GM18909 (cell line): ENCODE measurements around the gene GNPTG.
A peak's percentile ranks its signal among the peaks of the same experiment; 100 is the strongest.

ENCODE experiments used
- ATAC-seq: cut with Tn5 transposase; IDR thresholded peaks from one replicate; pipeline ENCODE4 v1.9.1; 2021; ENCODE audit warnings: mild to moderate bottlenecking; ENCODE audit not compliant: unreplicated experiment, poor library complexity

Gene GNPTG

DNA sequence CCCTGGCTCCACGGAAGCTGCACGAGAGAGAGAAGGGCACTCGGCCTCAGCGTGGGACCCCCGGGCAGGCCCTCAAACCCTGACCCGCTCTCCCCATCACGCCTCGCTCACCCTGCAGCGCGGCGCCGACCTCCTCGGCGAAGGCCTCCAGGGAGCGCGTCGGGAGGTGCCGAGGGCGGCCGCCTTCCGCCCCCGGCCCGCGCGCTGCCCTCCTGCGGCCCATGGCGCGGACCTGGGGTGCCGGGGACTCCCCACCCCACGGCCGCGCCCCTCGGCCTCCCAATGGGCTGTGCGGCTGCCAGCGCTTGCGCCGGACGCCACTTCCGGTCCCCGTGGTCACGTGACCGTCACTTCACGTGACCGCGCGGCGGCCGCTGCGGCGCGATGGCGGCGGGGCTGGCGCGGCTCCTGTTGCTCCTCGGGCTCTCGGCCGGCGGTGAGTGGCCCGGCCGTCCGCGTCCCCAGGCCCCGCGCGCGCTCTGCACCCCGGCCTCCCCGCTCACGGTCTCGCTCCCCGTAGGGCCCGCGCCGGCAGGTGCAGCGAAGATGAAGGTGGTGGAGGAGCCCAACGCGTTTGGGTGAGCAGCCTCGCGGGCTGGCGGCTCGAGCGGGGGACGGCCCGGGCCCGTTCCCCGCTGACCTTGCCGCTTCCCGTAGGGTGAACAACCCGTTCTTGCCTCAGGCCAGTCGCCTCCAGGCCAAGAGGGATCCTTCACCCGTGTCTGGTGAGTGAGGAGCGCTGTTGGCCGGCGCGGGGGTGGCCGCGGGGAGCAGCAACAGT lies at the start of gene GNPTG, which contains the start of gene TSR3:
GNPTG (plus strand) TSS at position 350 of the 781 bp plus-strand sequence; CDS start at position 385, 35 bp downstream.
TSR3 (minus strand) TSS at position 297 of the 781 bp plus-strand sequence; CDS start at position 223, 74 bp downstream.
- peak; percentile 77 for ATAC-seq

DNA sequence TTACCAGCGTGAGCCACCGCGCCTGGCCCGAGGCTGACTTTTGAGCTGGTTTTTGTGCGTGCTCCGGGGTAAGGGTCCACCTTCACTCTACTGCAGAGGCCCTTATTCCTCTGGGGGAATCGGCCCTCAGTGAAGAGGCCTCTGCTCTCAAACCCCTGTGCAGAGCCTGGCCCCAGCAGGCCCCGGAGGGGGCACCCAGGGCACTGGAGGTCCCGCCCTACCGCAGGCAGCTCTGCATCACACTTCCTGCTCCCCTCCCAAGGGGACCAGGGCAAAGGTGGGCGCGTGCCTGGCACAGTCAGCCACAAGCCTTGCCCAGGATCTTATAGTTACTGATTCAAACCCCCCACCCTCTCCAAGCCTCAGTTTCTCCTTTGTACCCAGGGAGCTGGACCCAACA lies 45.9 kb upstream of the GNPTG start:
- ATAC-seq, result no peak

DNA sequence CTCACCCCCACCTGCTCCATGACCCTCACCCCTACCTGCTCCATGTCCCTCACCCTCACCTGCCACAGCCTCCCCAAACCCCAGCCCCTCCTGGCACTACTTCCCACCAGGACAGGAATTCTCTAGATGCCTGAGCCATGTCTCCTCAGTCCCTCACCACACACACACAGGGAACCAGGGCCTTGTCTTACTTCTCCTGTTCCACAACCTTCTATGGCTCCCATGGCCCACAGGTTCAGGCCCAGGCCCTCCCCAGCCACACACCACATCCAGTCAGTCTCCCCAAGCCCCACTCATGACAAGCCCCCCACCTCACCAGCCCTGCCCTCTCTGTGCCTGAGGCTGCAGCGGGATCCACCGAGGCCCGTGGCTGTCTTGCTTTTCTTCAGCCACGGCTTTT lies 45.4 kb upstream of the GNPTG start:
- ATAC-seq, result no peak

DNA sequence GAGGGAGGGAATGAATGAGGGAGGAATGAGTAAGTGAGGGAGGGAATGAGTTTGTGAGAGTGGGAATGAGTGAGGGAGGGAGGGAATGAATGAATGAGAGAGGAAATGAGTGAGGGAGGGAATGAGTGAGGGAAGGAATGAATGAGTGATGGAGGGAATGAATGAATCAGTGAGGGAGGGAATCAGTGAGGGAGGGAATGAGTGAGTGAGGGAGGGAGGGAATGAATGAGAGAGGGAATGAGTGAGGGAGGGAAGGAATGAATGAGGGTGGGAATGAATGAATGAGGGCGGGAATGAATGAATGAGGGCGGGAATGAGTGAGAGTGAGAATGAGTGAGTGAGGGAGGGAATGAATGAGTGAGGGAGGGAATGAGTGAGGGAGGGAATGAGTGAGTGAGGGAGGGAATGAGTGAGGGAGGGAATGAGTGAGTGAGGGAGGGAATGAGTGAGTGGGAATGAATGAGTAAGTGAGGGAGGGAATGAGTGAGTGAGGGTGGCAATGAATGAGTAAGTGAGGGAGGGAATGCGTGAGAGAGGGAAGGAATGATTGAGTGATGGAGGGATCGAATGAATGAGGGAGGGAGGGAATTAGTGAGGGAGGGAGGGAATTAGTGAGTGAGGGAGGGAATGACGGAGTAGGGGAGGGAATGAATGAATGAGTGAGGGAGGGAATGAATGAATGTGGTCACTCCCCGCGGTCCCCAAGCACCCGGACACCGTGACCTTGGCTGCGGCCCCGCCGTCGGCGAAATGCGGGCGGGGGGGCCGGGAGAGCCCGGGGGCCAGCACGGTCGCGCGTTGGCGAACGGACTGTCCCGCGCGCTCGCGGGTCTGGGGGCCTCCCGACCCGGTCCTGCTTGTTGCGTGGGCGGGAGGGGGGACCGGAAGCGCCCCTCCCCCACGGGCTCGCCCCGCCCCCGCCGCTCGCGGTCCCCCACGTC lies 43.4 kb upstream of the GNPTG start:
- peak; percentile 20 for ATAC-seq

DNA sequence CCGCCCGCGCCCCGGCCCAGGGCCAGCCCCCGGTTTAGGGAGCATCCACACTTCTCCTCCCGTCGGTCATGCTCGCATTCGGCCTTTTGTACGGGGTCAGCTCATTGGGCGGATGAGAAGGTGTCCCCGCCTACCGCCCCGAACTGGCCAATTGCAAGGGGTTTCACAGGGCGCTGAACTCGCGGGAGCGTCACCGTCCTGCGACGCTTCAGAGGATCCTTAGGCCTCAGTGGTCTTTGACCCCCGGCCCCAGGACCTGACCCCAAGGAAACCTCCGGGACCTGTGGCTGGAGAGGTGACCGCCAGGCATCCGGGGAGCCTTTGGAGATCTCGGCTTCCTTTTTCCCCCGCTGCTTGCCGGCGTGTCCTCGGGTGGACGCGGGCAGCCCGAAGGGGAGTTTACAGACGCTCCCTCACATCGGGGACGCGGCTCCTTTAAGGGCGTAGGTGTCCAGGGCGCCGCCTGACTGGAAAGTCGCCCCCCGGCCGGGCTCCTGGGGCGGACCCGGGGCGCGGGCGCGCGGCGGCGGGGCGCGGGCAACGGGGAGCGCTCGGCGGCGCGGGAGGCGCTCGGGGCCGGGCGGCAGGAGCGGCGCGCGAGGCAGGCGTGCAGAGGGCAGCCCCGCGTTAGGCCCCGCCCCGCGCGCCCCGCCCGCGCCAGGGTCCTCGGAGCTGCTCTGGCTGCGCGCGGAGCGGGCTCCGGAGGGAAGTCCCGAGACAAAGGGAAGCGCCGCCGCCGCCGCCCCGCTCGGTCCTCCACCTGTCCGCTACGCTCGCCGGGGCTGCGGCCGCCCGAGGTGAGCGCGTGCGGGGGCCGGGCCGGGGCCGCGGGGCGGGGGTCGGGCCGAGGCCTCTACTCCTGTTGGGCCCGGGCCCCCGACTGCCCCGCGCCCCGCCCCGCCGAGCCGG lies 42.5 kb upstream of the GNPTG start, which contains the start of gene UBE2I:
UBE2I (plus strand) TSS at position 660 of the 909 bp plus-strand sequence. CDS start 4,395 bp downstream, outside the sequence.
- ATAC-seq, result peak; percentile 71

DNA sequence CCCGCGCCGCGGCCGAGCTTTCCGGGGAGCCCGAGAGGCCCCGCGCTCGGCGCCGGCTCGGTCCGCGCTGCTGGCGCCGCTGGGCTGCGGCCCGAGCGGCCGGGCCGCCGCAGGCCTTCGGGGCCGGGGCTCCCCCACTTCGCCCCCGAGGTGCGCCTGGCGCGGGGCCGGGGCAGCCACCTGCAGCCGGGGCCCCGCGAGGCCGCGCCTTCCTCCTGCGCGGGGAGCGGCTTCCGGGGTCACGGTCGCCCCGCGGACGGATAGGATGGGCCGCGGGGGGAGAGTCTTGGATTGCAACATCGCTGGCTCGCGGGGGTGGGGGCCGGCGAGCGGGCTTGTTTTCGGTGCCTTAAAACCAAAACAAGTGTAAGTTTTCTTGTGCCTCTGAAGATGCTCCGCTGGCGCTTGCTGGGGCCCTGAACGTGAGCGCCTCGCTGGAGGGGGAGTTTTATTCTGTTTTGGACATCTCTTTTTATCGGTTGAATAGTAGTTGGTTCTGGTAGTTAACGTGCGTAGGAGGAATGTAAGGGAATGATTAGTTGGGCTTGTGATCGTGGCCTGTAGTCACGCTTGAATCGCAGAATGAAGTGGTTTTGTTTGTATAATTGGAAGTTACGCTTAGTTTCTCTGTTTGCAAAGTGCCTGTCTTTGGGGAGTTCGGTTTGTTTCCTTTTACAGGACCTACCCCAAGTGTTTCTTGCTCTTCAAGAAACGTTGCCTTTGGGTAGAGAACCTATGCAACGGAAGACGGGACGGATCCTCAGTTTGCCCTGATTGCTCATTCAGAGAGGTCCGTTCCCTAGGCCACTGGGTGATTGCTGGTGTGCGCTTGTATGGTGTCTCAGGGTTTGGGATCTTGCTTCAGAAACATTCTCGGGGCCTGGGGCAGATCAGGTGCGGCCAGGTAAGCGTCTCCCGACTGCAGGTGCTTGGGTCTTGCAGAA lies 41.6 kb upstream of the GNPTG start:
- no peak for ATAC-seq

DNA sequence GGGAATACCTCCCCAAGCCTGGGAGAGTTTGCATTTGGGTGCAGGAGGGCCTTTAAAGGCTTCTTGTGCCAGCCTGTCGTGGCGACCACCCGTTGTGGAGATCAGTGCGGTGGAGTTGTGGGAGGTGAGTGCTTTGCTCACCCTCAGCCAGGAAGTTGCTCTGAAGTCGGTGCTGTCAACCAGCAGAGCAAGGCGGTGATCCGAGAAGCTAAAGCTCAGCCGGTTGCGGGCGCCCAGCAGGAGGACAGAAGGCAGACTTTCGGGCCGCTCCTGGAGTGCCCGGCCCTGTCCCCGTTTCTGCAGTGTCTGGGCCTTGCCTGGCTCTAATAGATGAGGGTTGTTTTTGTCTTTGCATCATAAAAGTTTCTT lies 40.9 kb upstream of the GNPTG start:
- no peak for ATAC-seq

DNA sequence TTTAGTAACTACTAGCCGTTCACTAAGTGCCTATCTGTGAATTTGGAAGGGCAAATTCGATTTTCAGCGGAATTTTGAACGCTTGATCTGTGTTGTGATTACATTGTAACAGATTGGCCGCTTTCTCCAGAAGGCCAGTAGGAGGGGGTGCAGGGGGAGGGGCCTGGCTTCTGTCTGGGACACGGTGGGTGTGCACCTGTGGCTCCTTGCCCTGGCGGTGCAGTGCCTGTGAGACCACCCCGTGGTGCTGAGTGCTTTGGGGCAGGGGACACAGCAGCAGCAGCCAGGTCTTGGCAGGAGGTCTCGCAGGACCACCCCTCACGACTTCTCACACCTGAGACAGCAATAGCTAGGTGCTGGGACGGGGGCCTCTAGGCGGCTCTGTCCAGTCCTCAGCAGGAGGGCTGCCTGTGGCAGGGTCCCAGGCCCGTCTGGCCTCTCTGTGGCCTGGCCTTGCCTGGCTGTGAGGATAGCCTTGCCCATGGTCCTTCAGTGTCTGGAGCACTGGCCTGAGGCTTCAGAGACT lies 40.5 kb upstream of the GNPTG start:
- no peak for ATAC-seq

DNA sequence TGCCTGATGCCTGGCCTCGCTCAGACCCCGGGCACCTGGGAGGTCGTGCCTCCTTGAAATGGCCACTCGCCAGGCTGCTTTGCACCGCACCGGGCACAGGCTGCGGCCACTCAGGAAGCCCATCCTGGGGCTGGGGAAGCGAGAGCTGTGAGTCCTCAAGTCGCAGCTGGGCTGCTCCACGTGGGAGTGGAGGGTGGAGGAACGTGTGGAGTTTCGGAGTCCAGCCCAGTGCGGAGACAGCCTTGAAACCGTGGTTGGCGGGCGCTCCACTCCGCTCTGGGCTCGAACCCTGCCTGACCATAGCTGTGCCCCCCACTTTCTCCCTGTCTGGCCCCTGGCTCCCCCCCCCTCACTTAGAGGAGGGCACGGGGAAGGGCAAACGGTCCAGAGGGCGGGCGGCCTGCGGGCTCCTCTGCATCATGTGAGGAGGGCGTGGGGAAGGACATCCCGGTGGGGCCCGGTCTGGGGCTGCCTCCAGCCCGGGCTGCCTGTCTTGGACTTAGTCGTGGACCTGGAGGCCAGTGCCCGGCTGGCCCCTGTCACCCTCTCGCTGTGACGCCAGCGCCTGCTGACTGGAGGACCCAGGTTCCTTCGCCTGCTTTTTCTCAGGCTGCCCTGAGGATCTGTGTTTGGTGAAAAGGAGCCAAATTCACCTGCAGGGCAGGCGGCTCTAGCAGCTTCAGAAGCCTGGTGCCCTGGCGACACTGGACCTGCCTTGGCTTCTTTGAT lies 39.8 kb upstream of the GNPTG start:
- ATAC-seq, result no peak

DNA sequence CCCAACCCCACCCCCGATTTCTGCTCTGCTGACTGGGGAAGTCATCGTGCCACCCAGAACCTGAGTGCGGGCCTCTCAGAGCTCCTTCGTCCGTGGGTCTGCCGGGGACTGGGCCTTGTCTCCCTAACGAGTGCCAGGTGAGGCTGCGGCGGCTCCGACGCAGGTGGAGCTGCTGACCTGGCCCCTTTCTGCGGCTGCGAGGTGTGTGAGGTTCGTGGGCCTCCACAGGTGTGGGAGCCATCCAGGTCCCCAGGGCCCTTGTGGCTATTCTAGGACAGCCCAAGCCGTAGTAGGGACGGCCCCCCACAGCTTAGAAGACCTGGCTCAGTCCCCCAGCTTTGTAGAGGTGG lies 39.3 kb upstream of the GNPTG start:
- no peak for ATAC-seq

DNA sequence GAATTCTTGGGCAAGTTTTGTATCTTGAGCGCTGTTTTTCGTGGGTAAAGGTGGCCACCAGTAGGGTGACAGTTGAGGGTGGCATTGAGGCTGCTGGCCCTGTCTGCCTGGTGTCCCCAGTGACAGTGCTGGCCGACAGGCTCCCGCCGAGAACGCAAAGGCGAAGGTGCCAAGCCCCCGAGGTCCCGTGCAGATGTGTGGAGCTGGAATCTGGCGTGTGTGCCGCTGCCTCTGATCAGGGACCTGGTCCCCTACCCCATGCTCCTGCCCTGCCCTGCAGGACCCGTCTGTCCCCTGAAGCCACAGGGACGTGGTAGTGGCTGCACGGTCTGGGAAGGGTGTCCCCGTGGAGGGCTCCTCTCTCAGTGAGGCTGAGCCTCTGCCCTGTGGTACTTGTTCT lies 38.8 kb upstream of the GNPTG start:
- ATAC-seq, result no peak

DNA sequence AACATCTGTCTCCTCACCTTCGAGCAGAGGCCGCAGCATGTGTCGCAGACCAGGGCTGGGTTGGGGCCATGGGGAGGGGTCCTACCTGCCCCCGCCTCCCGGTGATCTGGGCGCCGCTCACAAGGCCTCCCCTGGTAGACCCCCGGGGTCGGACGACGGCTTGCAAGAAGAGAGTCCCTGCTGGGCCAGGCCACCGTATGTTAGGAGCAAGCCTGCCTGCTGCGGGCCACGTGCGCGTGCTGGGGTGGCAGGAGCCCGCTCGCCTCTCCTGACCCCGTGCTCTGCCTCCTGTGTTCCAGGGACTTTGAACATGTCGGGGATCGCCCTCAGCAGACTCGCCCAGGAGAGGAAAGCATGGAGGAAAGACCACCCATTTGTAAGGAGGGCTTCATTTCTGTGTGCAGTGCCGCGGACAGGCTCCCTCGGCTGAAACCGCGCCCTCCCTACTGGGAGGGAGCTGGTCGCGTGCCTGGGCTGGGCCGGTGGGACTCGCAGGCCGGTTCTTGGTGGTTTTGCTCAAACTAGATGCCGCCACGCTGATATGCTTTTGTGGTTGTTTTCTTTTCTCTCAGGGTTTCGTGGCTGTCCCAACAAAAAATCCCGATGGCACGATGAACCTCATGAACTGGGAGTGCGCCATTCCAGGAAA lies 37.9 kb upstream of the GNPTG start:
- no peak for ATAC-seq

DNA sequence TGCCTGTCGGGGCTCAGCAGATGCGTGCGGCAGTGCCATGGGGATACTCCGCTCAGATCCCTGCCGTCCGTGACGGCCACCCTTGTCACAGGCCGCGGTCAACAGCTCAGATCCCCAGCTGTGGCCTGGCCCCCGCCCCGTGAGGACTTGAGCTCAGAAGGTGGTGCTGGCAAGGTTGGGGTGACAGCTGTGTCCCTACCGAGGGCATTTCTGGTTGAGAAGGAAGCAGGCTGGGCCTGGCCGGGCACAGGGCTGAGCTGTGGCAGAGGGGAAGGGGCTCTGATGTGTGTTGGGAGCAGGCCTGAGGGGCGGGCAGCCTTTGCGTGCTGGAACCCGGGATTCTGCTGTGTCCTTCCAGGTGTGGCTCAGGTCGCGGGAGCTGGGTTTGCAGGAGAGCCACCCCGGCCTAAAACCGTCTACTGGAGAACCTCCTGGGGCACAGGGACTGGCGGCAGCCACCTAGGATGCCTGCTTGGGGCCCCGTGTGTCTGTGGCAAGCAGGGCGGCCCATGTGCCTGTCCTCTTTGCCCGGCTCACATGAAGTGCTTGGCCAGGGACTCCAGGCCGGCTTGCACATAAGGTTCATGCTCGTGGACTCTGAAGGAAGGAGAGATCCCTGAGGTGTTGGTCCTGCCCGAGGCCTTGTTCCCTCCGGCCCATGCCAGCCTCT lies 37.2 kb upstream of the GNPTG start:
- no peak for ATAC-seq

DNA sequence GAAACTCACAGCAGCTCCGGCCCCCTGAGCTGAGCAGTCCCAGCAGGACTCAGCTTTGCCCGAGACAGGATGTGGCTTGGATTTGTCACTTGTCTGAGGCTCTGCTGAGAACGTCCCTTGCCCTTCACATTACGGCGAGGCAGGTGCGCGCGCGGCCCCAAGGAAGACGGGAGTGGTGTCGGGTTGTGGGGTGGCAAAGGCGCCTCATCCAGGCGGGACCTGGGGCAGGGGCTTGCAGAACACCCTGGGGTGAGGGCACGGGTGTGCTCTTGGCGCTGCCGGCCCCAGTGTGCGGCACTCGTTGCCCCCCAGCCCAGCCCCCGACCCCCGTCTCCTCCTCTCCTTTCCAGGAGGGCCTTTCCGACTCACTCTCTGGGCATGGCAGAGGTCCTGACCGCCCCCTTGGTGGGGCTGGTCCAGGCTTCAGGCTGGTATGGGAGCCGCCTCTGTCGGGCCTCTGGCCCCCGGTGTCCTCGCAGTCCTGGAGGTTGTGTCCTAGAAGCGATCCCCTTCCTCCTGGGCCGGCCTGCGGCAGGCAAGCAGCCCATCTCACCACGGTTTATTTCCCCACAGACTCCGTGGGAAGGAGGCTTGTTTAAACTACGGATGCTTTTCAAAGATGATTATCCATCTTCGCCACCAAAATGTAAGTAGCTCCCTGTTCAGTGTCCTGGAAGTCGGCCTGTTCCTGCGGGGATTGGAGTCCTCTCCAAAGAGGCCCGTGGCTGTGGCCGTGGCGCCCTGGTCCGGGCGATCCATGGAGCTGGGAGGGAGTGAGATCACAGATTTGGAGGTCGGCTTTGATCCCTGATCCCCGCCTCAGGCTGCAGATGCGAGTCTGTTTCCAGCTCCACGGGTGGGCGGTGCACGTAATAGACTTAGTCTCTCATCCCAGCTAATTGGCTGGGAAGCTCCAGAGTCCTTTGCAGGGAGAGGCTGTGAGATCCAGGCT lies 36.4 kb upstream of the GNPTG start:
- ATAC-seq, result no peak

DNA sequence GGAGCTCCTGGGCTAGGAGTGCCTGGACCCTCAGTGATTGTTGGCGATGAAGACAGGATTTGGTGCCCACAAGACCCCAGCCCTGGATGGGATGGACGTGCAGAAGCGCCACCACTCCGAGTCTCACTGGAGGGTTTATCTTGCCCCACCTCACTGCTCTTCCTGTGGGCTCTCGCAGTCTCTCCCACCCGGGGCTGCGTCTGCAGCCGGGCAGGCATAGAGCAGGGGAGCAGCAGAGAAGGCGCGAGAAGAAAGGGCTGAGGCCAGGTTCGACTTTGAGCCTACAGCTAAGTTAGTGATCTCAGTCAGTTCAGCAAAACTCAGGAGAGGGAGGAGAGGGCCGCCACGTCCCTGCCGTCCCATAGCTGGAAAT lies 35.7 kb upstream of the GNPTG start:
- ATAC-seq, result no peak
